ENCODE data around the gene PXDN. TPM values are rescaled to one million over a fixed set of nuclear protein-coding genes. Genes with fewer than 3 reads are reported as not detected.

Gene PXDN
- 99.5 TPM for total RNA-seq

GRCh38 chr2:1744446-1745170 is at the start of gene PXDN:
Gene PXDN, minus strand, starts transcription at chr2:1744515. Its CDS starts 60 bp downstream, at chr2:1744455.

Measured in parietal lobe (tissue), 1 donor.